Left renal cortex interstitium (tissue), 4 donors: ENCODE measurements around the gene APBA2. TPM values are rescaled to one million over a fixed set of nuclear protein-coding genes. Genes with fewer than 3 reads are reported as not detected.

Experiments
- DNase-seq, 4 donors: peaks; one replicate each; pipeline ENCODE4 v3.0.0-alpha.2; 2013; ENCODE audit warnings: low read depth in 4 of 4, low spot score in 2 of 4, missing footprints in 1 of 4
- polyA plus RNA-seq, 4 donors: library from polyadenylated mRNA; unstranded; fragments of 120-200 nt; gene quantifications; one replicate each; pipeline ENCODE4 v1.2.1, GENCODE V29; 2013; ENCODE audit not compliant: insufficient read length in 4 of 4

APBA2 gene
- polyA plus RNA-seq, 4 donors, result 11.7 to 19.3 (median 15.1) TPM

DNA sequence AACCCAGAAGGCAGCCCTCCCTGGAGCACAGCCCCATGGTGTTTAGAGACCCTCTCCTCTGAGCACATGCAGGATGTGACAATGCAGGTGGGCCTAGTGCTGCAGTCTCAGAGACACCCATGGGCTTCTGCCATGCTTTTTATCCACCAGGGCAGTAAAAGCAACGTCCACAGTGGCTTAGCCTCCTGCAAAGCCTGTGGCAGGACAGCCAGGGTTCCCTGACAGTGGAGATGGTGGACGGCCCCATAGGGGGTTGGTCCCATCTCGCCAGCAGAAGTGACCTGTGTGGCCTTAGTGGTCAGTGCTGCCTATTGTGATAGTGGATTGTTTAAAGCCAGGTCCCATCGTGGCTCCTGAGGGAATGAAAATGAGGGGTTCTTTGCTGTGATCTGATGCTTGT, 46.6 kb downstream of the APBA2 start:
- DNase-seq, result no peak

DNA sequence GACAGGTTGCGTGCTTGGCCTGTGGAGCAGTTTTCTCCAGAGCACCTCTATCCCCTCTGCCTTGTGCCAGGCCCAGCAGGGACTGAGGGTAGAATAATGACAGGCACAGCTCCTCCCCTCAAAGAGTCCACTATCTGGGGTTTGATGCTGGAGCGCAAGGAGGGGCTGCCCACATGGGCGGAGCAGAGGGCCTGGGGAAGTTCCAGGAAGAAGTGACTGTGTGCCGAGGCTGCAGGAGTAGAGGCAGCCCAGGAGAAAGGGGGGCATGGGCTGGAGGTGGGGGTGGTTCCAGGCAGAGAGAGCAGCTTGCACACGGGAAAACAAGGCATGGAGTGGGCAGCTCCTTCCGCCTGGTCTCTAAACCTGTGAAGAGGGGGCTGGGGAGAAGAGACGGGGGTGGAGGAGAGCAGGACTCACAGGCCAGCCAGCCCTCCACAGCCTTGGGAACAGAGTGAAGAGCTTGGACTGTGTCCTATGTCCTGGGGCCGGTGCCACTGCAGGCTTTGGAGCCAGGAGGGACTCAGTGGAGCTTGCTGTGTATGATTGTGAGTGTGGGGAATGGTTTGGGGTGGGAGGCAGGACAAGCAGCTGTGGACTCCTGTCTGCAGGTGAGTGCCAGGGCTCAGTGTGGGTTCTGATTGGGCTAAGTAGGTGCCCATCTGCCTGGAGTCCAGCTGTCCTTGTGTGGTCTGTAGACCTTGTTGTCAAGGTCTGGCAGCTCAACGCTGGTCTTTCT, 48.1 kb downstream of the APBA2 start:
- no peak for DNase-seq

DNA sequence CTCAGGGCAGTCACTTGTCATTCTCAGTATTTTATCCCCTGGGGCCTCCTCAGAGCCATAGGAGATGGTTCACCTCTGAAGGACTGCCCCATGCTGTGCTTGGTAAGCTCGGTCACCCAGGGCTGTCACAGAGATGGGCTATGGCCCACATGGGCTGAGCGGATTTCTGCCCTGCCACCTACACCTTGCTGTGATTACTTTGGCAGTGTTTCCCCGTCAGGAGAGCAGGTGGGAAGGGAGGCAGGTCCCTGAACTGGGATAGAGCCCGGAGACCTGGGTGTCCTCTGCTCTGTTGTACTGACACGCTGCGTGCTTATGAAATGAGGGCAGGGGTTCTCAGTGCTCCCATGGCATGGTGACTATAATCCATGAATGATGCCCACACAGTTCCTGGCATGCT, 48.9 kb downstream of the APBA2 start:
- DNase-seq, result no peak

DNA sequence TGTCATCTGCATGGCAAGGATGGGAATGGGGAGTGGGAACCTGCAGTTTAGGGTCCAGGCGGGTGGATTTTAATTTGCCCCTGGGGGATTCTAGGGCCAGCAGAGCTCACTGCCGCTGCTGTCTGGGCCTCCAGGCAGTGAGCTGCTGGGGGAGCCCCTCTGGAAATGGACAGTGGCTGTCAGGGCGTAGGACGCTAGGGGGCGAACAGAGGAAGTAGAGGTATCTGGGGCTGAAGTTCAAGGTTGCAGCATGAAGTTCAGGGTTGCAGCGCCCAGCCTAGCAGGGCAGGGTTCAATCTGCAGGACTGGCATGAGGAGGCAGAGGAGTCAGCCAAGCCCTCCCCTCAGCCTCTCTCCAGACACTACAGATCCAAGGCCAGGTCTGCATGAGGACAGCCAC, 49.5 kb downstream of the APBA2 start:
- DNase-seq, result no peak

DNA sequence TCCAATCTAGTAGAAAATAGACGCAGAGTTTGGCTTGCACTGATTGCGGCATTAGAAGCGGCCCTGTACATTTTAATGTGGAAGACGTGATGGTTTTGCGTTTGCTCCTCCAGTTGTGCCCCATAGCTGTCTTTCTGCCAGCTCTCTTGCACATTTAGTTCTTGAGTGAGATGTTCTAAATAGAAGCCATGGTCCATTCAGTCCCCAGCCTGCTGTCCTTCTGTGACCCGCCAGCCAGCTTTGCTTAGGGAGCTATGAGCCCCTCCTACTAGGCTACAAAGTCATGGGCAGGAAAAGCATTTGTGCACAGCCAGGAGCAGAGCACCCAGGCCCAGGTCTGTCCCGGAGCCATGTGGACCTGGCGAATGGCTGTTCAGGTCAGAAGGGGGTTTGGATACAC, 50.3 kb downstream of the APBA2 start:
- DNase-seq, result no peak

DNA sequence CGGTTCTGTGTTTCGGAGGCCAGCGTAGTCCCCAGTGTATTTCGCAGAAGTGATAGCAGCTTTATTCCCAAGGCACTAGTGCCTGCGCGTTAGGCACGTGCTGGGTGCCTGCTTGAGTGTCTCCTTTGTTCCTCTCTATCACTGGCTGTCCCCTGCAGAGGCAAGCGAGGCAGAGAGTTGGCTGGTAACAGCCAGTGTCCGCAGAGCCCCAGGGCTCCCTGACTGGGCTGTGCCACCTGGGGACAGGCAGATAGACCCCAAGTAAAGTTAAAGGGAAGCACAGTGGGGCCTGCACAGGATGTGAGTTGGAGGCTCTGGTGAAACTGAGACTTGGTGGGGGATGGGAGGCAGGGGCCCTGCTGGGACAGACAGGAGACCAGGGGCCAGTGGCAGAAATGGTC, 50.7 kb downstream of the APBA2 start:
- no peak for DNase-seq

DNA sequence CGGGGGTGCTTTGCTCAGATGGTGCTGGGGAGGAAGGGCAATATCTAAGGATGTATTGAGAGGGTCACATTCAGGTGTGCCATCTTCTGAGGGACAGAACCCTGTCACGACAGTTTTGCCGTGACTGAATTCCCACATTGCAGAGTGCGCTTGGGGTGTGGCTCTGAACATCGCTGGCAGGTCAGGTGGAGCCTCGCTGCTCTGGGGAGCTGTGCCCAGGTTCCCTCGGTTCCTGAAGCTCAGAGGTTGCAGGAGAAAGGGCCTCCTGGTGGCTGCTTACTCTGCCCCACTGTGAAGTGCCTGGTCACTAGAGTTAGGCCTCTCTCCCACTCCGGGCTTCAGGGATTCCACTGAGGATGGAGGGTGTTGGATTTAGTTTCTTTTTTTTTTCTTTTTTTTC, 51.5 kb downstream of the APBA2 start:
- DNase-seq, result no peak

DNA sequence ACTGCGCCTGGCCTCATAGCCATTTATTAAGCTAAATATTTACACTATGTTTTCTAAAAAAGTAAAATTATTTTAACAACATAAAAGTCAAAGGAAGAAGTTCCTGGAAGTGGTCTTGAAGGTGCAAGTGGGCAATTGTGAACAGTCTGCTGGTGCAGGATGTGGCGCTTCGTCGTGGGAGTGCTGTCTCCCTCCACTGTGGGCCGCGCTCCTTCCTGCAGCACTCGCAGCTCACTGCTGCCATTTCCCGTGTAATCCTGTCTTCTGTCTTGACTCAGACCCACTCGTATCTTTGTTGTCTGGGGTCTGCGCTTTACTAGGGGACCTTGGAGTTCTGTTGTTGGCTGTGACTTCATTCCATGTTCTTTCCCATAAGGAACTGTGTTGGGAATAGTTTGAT, 56.3 kb downstream of the APBA2 start:
- DNase-seq, result no peak

DNA sequence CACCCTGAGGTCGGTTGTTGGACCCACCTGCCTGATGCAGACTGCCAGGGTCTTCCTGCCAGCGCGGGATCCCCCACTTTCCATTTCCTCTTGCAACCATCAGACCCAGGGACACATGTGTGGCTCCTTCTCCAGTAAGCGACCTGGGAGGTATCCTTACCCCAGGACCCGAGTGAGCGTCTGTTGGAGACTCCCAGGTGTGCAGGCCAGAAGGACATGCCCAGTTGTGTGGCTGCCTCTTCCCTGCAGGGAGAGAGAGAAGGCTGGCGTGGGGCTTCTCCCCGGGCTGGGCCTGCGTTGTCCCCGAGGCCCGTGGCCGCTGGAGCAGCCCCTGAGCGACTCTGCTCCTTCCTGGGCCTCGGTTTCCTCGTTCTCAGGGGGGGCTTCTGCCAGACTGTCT, 56.8 kb downstream of the APBA2 start:
- no peak for DNase-seq

DNA sequence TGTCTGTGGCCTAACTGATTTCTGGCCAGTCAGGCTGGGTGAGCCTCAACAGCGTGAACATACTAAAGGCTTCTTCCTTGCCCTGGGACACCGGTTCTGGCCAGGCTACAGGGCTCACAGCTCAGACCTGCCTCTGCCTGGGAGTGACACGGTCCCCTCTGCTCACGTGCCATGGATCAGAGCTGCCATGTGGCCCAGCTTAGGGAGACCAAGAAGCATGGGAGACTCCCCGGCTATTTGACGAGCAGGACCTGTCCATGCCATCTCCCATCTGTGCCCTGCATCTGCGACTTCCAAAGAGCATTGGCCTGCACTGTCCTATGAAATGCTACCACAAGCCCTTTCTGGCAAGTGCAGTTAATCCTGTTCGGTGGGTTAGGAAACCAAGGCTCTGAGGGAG, 57.4 kb downstream of the APBA2 start:
- no peak for DNase-seq

DNA sequence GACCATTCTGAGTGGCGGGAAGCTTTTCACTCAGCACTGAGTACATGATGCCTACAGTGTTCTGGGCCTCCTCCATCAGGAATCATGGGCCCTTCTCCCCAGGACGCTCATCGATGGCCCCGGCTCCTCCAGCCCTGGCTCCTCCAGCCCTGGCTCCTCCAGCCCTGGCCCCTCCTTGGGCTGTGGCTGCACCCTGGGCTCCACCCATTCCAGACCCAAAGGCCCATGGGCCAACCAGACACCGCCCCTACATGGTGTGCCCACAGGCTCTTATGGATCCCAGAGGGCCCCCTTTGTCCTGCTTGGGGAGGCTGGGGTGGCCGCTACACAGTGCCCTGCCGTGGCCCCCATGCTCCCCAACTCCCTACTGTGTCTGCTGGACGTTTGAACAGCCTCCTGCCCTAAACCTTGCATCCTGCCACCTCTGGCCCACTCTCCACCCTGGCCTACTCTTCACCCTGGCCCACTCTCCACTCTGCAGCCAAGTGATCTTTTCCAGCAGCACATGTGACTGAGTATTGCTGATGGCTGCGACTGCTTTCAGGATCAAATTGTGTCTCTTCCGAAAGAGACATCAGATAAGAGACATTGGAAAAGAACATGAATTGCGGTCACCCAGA, 57.9 kb downstream of the APBA2 start:
- no peak for DNase-seq

DNA sequence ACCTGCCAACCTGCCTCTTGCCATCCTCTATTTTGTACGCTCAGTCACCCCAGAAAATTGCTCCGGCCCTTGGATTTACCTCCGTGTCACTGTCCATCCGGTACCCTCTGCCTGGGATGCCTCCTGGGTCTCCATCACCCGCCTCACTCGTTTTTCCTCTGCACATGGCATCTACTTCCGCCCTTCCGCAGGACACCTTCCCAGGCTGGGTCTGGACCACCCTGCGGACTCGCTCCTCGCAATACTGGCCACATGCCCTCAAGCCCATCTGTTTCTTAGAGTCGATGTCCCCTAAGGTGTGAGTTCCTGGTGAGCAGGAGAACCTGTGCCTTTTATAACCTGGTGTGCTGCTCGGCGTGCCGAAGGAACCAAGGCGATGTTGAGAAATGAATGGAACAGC, 58.5 kb downstream of the APBA2 start:
- no peak for DNase-seq

DNA sequence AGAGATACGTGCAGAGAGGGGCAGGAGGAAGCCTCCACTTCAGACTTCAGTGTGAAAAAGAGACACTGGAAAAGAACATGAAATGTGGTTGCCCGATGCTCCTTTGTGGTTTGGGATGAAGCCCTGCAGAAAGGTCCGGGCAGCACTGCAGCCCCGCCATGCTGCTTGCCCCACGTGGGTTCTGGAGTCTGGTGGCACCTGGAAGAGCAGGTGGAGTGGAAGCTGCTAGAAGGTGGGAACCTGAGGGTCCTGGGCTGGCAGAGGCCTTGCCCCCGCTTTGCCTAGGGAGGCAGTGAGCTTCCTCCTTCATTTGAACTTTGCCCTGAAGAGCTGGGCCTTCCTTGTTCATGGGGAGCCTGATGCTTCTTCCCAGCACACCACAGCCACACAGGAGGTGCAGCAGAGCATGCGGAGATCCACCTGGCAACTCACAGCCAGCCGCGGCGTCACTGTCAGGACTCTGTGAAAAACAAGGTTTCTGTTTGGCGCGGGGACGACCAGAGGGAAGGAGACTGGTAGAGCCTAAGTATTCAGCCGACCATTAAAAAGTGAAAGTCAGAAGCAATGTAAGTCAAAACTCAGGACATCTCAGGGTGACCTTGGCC, 59.0 kb downstream of the APBA2 start:
- DNase-seq, result no peak

DNA sequence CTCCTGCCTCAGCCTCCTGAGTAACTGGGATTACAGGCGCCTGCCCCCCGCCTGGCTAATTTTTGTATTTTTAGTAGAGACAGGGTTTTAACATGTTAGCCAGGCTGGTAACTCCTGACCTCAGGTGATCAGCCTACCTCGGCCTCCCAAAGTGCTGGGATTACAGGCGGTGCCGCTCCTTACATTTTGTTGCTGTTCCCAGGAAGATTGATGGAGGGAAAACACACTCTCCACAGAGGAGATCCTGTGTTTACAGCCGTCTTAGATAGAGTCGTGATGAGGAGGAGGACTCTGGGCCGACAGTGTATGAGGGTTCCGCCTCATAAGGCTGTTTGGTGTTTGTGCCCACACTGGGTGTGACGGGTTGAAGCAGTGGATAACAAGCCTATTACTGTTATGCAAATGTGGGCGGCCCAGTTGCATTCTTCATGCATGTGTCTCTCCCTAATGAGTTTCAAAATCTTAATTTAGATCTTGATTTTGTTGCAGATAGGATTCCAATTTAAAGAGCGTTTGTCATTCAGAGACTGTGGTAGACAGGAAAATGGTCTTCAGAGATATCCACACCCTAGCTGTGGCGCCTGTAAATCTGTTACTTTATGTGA, 60.0 kb downstream of the APBA2 start:
- DNase-seq, result no peak

DNA sequence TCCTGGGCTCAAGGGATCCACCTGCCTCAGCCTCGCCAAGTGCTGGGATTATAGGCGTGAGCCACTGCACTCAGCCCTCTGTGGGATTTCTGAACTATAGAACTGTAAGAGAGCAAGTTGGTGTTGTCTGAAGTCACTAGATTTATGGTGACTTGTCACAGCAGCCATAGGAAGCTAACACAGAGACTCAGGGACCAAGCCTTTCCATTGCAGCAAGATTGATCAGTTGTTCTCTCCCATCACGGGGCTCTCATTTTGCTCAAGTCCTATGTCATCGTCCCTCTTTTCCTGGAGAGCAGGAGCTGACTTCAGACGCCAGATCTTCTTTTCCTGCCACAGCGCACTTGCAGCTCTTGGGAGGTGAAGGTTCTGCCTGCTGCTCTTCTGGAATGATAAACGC, 61.0 kb downstream of the APBA2 start:
- no peak for DNase-seq

DNA sequence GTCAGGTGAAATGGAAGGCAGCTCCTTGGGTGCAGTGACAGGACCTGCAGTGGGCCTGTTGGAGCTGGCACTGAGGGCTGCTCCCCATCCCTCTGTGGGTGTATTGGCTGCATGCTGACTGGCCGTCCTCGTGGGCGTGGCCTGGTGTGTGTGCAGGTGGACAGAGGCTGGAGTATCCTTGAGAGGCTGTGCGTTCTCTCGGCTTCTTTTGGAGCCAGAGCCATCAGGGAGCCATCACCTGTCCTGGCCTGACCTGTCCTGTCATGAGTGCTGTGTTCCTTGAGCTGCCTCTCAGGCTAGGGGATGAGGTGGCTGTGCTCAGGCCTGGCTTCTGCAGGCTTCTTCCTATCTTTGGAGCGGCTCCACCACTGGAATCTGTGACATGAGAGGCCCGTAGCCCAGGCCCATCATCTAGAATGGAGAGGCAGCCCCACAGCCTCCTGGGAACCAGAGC, 61.5 kb downstream of the APBA2 start:
- no peak for DNase-seq

DNA sequence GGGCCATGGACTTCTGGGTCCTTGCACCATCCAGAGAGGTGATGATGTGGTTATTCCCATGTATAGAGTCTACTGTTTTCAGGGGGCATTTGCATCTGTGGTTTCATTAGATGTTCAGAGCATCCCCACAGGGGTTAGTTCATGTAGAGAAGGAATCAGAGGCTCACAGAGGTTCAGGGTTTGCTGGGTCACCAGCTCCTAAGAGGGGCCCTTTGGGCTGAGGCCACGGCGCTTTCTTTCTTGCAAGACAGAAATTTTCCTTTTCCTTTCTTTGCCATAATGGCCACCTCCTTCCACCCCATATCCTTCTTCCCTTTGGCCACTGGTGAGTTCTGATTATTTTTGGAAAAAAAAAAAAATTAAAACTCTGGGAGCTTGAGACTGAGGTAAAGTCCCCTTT, 62.3 kb downstream of the APBA2 start:
- no peak for DNase-seq

DNA sequence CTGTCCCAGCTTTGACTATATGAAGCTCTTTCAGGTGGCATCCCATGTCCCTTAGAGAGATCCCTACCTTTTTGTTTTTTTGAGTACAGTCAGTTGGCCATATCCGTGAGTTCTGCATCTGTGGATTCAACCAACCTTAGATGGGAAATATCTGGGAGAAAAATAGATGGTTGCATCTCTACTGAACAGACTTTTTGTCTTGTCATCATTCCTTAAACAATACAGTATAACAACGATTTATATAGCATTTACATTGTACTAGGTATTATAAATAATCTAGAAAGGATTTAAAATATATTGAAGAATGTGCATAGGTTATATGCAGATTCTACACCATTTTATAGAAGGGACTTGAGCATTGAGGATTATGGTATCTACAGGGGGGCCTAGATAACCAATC, 65.1 kb downstream of the APBA2 start:
- DNase-seq, result no peak

DNA sequence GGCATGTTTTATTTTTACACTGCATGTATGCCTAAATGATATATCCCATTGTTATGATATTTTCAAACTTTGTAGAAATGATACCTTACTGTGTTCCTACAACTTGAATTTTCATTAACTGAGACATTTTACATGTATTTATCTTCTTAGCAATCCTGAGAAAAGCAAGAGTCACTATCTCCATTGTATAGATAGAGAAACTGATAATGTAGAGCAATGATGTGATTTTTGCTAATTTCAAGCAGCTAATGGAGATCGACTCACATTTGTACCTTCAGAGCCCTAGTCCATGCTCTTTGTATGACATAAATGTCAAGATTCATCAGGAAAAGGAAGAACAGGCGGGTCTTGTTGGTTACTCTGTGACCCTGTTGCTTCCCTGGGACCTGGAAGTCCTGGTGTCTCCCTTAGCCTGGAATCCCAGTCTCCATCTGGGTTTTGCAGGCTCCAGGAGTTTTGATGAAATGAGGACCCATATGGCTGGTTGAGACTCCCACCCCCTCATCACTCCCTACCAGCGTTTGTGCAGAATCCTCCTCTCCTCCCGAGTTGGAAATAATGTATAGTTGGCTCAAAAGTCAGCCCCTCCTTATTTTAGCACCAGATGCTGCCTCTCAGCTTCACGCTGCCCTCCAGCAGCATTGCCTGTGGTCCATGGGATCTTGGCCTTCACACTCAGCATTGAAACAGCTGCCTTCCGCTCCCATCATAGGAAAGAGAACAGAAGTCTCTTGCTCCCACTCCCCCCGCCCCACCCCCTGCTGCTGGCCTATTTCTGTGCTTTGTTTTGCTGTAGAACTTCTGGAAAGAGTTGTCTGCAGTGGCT, 67.1 kb downstream of the APBA2 start:
- no peak for DNase-seq

DNA sequence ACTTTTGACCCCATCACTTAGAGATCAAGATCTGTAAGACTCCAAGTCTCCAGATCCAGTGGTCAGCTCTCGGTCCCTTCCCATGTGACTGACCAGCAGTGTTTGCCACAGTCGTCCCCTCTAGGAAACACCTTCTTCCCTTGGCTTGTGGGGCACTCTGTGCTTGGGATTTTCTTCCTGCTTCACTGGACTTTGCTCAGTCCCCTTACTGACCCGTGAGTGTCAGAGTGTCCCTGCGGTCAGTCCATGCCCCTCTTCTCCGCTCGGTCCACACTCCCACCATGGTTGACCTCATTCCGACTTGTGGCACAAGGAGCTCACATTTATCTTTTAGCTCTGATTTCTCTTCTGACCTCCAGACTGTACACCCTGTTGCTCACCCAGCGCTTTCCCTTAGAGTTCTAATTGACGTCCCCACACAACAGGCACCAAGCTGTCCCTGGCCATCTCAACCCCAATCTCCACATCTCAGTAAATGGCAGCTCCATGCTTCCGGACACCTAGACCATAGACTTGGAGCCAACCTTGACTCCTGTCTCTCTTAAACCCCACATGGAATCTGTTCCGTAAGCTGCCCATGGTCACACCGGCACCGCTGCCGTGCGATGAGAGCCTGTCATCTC, 67.9 kb downstream of the APBA2 start:
- no peak for DNase-seq
